Measurements from ENCODE around the gene HIVEP2. TPM values are rescaled to one million over a fixed set of nuclear protein-coding genes. Genes with fewer than 3 reads are reported as not detected.

HIVEP2 gene
- total RNA-seq, 1 experiment from 2014 or later = 3.2 TPM

DNA sequence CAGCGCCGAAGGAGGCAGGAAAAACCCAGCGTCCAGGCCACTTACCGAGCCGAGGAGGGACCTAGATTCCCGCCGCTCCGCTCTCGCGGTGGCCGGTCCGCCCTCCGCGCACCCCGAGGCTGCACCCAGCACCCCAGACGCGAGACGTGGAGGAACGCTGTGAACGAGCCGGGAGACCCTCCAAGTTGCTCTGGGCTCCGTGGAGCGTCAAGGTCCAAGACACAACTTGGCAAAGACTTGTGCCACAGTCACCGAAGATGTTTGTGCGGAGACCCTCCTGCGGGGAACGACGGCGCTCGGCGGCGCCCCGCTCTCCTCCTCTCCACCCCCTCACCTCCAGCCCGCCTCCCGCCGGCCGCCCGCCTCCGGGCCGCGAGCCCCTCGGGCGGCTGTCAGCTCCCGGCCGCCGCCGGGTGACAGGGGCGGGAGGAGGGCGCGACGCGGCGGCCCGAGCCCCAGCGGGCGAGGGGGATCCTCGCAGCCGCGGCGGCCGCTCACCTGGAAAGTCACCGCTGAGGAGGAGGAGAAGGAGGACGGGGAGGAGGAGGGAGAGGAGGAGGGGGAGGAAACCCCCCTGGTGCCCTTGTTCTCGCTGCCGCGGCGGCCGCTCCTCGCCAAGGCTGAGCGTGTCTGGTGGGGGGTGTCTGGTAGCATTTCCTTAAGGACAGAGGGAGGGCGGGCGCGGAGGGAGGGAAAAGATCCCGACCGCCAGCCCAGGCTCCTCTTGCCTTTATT, 637 bp upstream of the HIVEP2 start:
- CTCF ChIA-PET = no interaction called here

DNA sequence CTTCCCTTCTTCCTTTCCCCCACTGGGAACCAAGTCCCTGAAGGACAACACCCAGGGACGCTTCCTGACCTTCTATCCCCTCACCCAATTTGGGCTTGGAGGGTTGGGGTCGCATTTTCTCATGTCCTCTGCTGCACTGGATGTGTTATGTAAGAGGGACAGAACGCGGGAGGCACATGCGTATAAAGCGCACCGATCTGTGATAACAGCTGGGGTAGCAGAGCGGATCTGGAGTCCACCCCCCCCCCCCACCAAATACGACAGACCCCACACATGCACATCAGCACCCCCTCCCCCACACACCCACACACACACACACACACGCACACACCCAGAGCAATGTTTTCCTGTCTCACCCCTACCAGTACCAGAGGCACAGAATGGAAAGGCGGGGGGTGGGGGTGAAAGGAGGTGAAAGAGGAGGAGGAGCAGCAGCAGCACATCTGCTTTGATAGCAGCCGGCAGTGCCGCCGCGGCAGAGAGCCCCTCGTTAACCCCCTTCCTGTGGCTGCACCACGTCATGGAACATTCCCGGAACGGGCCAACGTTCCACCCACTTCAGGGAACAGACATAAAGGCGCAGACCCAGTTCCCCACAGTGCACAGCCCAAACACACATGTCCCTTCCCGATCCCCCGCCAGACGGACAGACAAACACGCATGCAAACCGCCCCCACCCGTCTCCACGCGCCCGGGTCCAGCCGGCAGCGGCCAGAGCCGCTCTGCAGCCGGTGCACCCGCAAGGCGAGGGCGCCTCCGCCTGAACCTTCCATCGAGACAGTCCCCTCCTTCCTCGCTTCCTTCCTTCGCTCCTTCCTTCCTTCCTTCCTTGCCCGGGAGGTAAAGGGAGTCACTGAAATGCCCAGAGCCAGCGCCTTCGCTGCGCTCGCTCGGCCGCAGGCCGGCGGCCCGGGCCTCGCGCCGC, 590 bp downstream of the HIVEP2 start:
- Histone ChIP-seq H3K27ac (ENCODE audit: low read depth, low read length, poor library complexity, severe bottlenecking) (peak overlapping the region; percentile 75), H3K36me3 (ENCODE audit: insufficient read depth, low read length, poor library complexity, severe bottlenecking) (no peaks in the 10 kb centered on the region), H3K27me3 (replicated peaks; ENCODE audit: insufficient read depth, low read depth, low read length, poor library complexity) (peaks cover 6% of the 10 kb centered on the region), H3K4me1 (ENCODE audit: insufficient read depth, low read length, poor library complexity, severe bottlenecking) (peaks cover 11% of the 10 kb centered on the region), H3K4me3 (ENCODE audit: low read depth, low read length, poor library complexity, severe bottlenecking) (peak overlapping the region; percentile 66), H3K9me3 (ENCODE audit: low read depth, low read length, poor library complexity, severe bottlenecking) (no peaks in the 10 kb centered on the region)
- no peak for TF ChIP-seq EZH2 (IDR thresholded peaks at IDR 0.05; ENCODE audit: borderline replicate concordance, low read depth, low read length, poor library complexity, severe bottlenecking)
- no peak for TF ChIP-seq CTCF (conservative IDR thresholded peaks at IDR 0.05; ENCODE audit: low read depth, low read length)
- intact Hi-C loops (cut with micrococcal nuclease; ENCODE audit: unreplicated experiment) = loop anchor here (5.0 to 10.0 kb wide), 2 partner anchors 62 to 250 kb away; no protein-coding TSS in a partner anchor
- ChIA-PET POLR2A (ENCODE audit: low non-redundant PET) (interaction anchor here (0.7 kb wide), 1 partner anchor 611 kb away, joined by 3 read pairs; no protein-coding TSS in a partner anchor), CTCF (no interaction called here)
- no TSS peak for BruUV-seq (replicated peaks)
- peak; percentile 64 for DNase-seq (ENCODE audit: low spot score)

More for the DNA sequence above, 637 bp upstream of the HIVEP2 start:
- Histone ChIP-seq H3K36me3 (ENCODE audit: insufficient read depth, low read length, poor library complexity, severe bottlenecking) (no peaks in the 10 kb centered on the region), H3K9me3 (ENCODE audit: low read depth, low read length, poor library complexity, severe bottlenecking) (no peaks in the 10 kb centered on the region), H3K27ac (ENCODE audit: low read depth, low read length, poor library complexity, severe bottlenecking) (peak overlapping the region; percentile 66), H3K4me3 (ENCODE audit: low read depth, low read length, poor library complexity, severe bottlenecking) (peak overlapping the region; percentile 66), H3K4me1 (ENCODE audit: insufficient read depth, low read length, poor library complexity, severe bottlenecking) (peaks cover 11% of the 10 kb centered on the region), H3K27me3 (replicated peaks; ENCODE audit: insufficient read depth, low read depth, low read length, poor library complexity) (peaks cover 6% of the 10 kb centered on the region)
- TF ChIP-seq EZH2 (IDR thresholded peaks at IDR 0.05; ENCODE audit: borderline replicate concordance, low read depth, low read length, poor library complexity, severe bottlenecking) = no peak
- POLR2A ChIA-PET (ENCODE audit: low non-redundant PET) = interaction anchor here (0.7 kb wide), 1 partner anchor 610 kb away, joined by 3 read pairs; no protein-coding TSS in a partner anchor
- no TSS peak for BruUV-seq (replicated peaks)
- intact Hi-C loops (cut with micrococcal nuclease; ENCODE audit: unreplicated experiment) = loop anchor here (10.0 kb wide), 1 partner anchor 251 kb away; no protein-coding TSS in a partner anchor
- DNase-seq (ENCODE audit: low spot score) = peak; percentile 48

- ChIA-PET CTCF (no interaction called here), POLR2A (ENCODE audit: low non-redundant PET) (no interaction called here)
- TSS peak; percentile 45 for BruUV-seq (replicated peaks)
- Histone ChIP-seq H3K4me3 (ENCODE audit: low read depth, low read length, poor library complexity, severe bottlenecking) (peak overlapping the region; percentile 66), H3K27ac (ENCODE audit: low read depth, low read length, poor library complexity, severe bottlenecking) (peak overlapping the region; percentile 25), H3K36me3 (ENCODE audit: insufficient read depth, low read length, poor library complexity, severe bottlenecking) (no peaks in the 10 kb centered on the region), H3K4me1 (ENCODE audit: insufficient read depth, low read length, poor library complexity, severe bottlenecking) (peaks cover 11% of the 10 kb centered on the region), H3K27me3 (replicated peaks; ENCODE audit: insufficient read depth, low read depth, low read length, poor library complexity) (peaks cover 6% of the 10 kb centered on the region), H3K9me3 (ENCODE audit: low read depth, low read length, poor library complexity, severe bottlenecking) (no peaks in the 10 kb centered on the region)
- no peak for TF ChIP-seq EZH2 (IDR thresholded peaks at IDR 0.05; ENCODE audit: borderline replicate concordance, low read depth, low read length, poor library complexity, severe bottlenecking)
- TF ChIP-seq CTCF (conservative IDR thresholded peaks at IDR 0.05; ENCODE audit: low read depth, low read length) = no peak
- peak; percentile 5 for DNase-seq (ENCODE audit: low spot score)
- intact Hi-C loops (cut with micrococcal nuclease; ENCODE audit: unreplicated experiment) = loop anchor here (5.0 to 10.0 kb wide), 2 partner anchors 61 to 249 kb away; no protein-coding TSS in a partner anchor
Observed at GRCh38 chr6:142943711-142944123, 1.3 kb downstream of the HIVEP2 start.

Data from A673 (cell line).